Esophagus muscularis mucosa (tissue), 4 donors: ENCODE results near the gene BRD2. TPM values are rescaled to one million over a fixed set of nuclear protein-coding genes. Genes with fewer than 3 reads are reported as not detected.
A peak's percentile ranks its signal among the peaks of the same experiment; 100 is the strongest.

Experiments
- DNase-seq: peaks from one replicate; pipeline ENCODE4 v3.0.0-alpha.2; 2017; ENCODE audit errors: extremely low spot score
- H3K27ac ChIP-seq, 4 donors: fragments of 200-600 bp; sonication (generic); replicated peaks in 1 of 4; 1 replicate in 3 of 4; 2 replicates in 1 of 4; pipeline ENCODE4 v1.5.1; 2016 to 2019; ENCODE audit warnings: mild to moderate bottlenecking in 1 of 4
- H3K27me3 ChIP-seq, 4 donors: fragments of 200-600 bp; sonication (generic); one replicate each; pipeline versions ENCODE4 v1.5.1 to v1.6.0; 2016 to 2019
- H3K36me3 ChIP-seq, 4 donors: fragments of 200-600 bp; sonication (generic); one replicate each; pipeline ENCODE4 v1.5.1; 2016 to 2019
- H3K4me1 ChIP-seq, 4 donors: fragments of 200-600 bp; sonication (generic); one replicate each; pipeline ENCODE4 v1.5.1; 2016 to 2019
- H3K4me3 ChIP-seq, 4 donors: fragments of 200-600 bp; sonication (generic); 1 replicate in 2 of 4; 2 replicates in 2 of 4; pipeline ENCODE4 v1.5.1; 2016 to 2019; ENCODE audit warnings: mild to moderate bottlenecking in 4 of 4, moderate library complexity in 1 of 4
- H3K9me3 ChIP-seq, 4 donors: fragments of 200-600 bp; sonication (generic); 1 replicate in 3 of 4; 2 replicates in 1 of 4; pipeline ENCODE4 v1.5.1; 2016 to 2019
- EP300 ChIP-seq: sonication (generic); formaldehyde crosslinking; IDR thresholded peaks from one replicate; pipeline ENCODE4 v1.6.1; 2017; ENCODE audit warnings: antibody characterized with exemption
- POLR2A ChIP-seq: fragments of 450-650 bp; IDR thresholded peaks from one replicate; pipeline ENCODE4 v1.6.1; 2017; ENCODE audit warnings: antibody characterized with exemption, moderate library complexity, mild to moderate bottlenecking, low read depth
- POLR2AphosphoS5 ChIP-seq, 2 donors: sonication (generic); formaldehyde crosslinking; IDR thresholded peaks; one replicate each; pipeline ENCODE4 v1.6.1; 2017; ENCODE audit warnings: antibody characterized with exemption in 2 of 2
- WGBS: methylation state at CpG from one replicate; pipeline ENCODE4 v1.1.5; 2018; 5-methylcytosine and 5-hydroxymethylcytosine counted together
- intact Hi-C: fragments of 100-400 bp; cut with DNase I; formaldehyde crosslinking; loops from one replicate; pipeline ENCODE4 v1.15.1; 2023
- total RNA-seq, 4 donors: library from RNA; depleted of rRNA; stranded (reverse); fragments of >200 nt; gene quantifications; one replicate each; pipeline versions ENCODE4 v1.1.0 to v1.2.1, GENCODE V29; 2016
- TF ChIP-seq, protein P1 (sequence below), 3 experiments: fragments of 200-600 bp in 2 of 3; fragments of 450-650 bp in 1 of 3; sonication (generic) in 2 of 3; IDR thresholded peaks; one replicate each; pipeline ENCODE4 v1.5.1; 2017 to 2019; ENCODE audit warnings: antibody characterized with exemption in 3 of 3, mild to moderate bottlenecking in 2 of 3, moderate library complexity in 1 of 3

The BRD2 gene
- total RNA-seq, 4 donors from 2014 or later = 107 to 148 (median 118) TPM

DNA sequence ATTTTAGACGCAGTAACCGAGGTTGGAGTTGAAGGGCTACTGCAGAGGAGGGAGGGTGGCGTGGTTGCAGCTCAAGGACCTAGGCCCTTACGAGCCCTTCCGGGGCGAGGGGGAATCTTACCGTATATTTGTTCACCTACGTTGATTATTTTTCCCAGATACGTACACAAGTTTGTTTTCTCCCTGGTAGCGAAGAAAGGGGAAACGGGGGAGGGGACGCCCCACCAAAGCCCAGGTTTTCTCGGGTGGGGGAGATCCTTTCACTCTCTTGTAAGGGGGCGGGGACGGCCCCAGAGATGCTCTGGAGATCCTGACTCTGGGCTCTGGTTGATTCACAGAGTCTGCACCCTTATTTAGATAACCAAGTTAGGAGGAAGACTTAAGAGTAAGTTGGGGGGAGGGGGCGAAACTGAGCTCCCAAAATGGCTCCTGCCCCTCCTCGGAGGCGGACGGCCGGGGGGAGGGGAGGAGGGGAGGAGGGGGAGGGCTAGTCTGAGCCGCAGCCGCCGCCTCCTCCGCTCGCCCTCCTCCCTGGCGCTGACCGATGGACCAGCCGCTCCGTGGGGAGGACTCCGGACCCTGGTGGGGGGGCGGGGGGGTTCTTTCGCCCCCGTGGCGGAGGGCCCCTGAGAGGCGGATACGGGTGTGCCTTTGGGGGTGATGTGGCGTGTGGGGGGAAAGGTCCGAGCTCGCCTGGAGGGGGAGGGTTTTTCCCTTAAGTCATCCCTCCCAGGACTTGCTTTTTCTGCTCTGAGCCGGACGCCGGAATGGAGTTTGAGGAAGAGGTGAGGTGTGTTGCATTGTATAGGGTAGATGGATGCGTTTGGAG is 2.2 kb downstream of the BRD2 start:
- peak; percentile 97 for DNase-seq
- Histone ChIP-seq H3K27ac (peak overlapping the region; percentile 97 to 100 (median 99)), H3K36me3 (peaks cover 9 to 35% (median 25%) of the 10 kb centered on the region in 4 donors), H3K27me3 (no peaks in the 10 kb centered on the region), H3K4me1 (peaks cover 28 to 38% (median 37%) of the 10 kb centered on the region in 4 donors), H3K4me3 (peak overlapping the region; percentile 59 to 87 (median 76)), H3K9me3 (no peaks in the 10 kb centered on the region)
- WGBS = 0% methylated on average over 23 of the region's 43 CpGs
- intact Hi-C loops = no loop called here
- TF ChIP-seq POLR2AphosphoS5 (IDR thresholded peaks at IDR 0.05) = peak in 1 of 2 donors; percentile 52
- TF ChIP-seq EP300 = no peak
- TF ChIP-seq, protein P1, sequence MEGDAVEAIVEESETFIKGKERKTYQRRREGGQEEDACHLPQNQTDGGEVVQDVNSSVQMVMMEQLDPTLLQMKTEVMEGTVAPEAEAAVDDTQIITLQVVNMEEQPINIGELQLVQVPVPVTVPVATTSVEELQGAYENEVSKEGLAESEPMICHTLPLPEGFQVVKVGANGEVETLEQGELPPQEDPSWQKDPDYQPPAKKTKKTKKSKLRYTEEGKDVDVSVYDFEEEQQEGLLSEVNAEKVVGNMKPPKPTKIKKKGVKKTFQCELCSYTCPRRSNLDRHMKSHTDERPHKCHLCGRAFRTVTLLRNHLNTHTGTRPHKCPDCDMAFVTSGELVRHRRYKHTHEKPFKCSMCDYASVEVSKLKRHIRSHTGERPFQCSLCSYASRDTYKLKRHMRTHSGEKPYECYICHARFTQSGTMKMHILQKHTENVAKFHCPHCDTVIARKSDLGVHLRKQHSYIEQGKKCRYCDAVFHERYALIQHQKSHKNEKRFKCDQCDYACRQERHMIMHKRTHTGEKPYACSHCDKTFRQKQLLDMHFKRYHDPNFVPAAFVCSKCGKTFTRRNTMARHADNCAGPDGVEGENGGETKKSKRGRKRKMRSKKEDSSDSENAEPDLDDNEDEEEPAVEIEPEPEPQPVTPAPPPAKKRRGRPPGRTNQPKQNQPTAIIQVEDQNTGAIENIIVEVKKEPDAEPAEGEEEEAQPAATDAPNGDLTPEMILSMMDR (IDR thresholded peaks at IDR 0.05) = no peak

DNA sequence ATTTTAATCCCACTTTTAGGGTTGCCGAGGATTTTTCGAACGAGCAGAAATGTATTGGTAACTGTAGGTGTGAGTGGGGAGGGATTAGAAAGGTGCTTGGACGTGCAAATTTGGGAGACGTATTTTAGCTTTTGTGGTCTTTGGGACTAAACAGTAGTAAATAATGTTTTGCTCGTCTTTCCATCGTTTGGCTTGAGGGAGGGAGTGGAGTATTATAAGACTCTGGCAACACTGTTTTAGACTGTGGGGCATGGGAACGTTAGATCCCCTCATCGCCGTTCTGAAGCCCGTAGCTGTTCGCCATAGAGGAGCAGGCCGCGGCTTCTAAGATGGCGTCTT is 2.8 kb downstream of the BRD2 start:
- WGBS = 3% methylated on average over 13 of the region's 15 CpGs
- peak overlapping the region; percentile 59 to 87 (median 76) for H3K4me3 ChIP-seq
- H3K27me3 ChIP-seq = no peaks in the 10 kb centered on the region
- no peaks in the 10 kb centered on the region for H3K9me3 ChIP-seq
- TF ChIP-seq, protein P1 (IDR thresholded peaks at IDR 0.05) = no peak
- TF ChIP-seq POLR2A (no peak), POLR2AphosphoS5 (IDR thresholded peaks at IDR 0.05) (no peak), EP300 (no peak)
- peaks cover 15 to 41% (median 31%) of the 10 kb centered on the region in 4 donors for H3K36me3 ChIP-seq
- H3K27ac ChIP-seq = peak overlapping the region; percentile 97 to 100 (median 99)
- no peak for DNase-seq
- intact Hi-C loops = no loop called here
- H3K4me1 ChIP-seq = peaks cover 32 to 39% (median 37%) of the 10 kb centered on the region in 4 donors

DNA sequence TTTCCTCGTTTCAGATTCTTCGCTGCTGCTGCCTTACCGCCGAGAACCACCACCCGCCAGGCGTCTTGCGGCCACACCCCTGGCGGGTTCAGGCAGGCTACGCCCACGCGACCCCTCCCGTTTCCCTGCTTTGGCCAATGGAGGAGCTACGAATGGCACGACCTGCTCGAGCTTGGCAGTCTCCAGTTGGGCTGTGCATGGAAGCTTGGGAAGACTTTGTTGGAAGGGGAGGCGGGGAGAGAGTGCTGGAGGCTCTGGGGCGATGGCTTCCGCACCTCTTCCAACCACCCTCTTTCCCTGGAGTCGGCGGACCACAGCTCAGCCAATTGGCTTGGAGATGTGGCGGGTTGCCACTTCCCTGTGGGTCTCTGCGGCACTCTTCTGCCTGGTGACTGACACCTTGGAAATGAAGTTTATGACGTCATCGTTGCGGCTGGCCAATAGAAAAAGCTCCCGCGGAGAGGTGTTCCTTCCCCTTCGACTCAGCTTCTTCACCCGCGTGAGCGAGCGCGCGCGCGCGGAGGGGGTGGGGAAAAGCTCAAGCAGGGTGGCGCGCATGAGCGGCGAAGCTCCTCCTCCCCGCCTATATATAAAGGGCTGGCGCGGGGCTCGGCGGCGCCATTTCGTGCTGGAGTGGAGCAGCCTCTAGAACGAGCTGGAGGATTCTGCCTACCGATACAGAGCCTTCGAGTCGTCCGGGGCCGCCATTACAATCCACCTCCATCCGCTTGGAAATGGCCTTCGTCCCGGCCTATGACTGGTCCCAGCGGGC is 3.4 kb downstream of the BRD2 start:
- DNase-seq = peak; percentile 100
- peak overlapping the region; percentile 97 to 100 (median 99) for H3K27ac ChIP-seq
- no peaks in the 10 kb centered on the region for H3K9me3 ChIP-seq
- TF ChIP-seq EP300 (no peak), POLR2A (peak; percentile 99), POLR2AphosphoS5 (IDR thresholded peaks at IDR 0.05) (peak in 1 of 2 donors; percentile 93)
- TF ChIP-seq, protein P1 (IDR thresholded peaks at IDR 0.05) = peak in 1 of 3 experiments; percentile 8
- H3K4me3 ChIP-seq = peak overlapping the region; percentile 59 to 87 (median 76)
- intact Hi-C loops = no loop called here
- H3K4me1 ChIP-seq = peaks cover 32 to 39% (median 37%) of the 10 kb centered on the region in 4 donors
- 0% methylated on average over 6 of the region's 58 CpGs for WGBS
- H3K36me3 ChIP-seq = peaks cover 20 to 47% (median 36%) of the 10 kb centered on the region in 4 donors
- H3K27me3 ChIP-seq = no peaks in the 10 kb centered on the region

DNA sequence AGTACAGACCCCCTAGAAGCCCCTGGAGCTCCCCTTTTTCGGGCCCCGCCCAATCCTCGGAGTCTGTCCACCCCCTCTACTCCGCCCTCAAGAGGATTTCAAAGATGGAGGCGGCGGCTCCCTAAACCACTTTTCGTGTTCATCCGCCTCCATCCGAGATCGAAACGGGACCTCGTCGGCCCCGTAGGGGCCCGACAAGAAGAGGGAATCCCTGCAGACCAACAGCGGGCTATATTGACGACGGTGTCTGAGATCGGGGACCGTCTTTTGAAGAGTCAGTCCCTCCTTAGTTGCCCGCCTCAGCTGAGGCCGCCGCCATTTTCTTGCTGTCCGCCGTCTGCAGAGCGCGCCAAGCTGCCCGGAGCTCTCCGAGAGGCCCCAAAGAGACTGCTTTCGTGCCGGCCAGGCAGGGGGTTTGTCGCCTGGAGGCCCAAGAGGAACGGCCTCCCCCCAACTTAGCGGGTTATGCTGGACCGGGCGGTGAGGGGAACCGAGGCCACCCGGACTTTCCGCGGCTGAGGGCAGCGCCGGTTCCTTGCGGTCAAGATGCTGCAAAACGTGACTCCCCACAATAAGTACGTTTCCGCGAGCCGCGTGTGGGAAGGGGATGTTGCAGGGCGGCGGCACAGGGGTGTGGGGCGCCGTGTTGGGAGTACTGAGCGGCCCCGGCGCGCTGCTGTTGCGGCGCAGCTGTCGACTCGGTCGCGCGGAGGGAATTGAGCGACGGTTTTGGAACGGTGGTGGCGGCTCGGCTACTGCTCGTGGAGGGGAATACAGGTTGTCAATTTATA is 4.2 kb downstream of the BRD2 start:
- WGBS = 0% methylated on average over 16 of the region's 70 CpGs
- DNase-seq = no peak
- H3K36me3 ChIP-seq = peaks cover 28 to 55% (median 44%) of the 10 kb centered on the region in 4 donors

More for the DNA sequence above, 4.2 kb downstream of the BRD2 start:
- Histone ChIP-seq H3K27ac (peak overlapping the region; percentile 97 to 100 (median 99)), H3K27me3 (no peaks in the 10 kb centered on the region), H3K4me3 (peak overlapping the region; percentile 59 to 87 (median 76)), H3K9me3 (no peaks in the 10 kb centered on the region), H3K4me1 (peaks cover 33 to 39% (median 37%) of the 10 kb centered on the region in 4 donors)
- intact Hi-C loops = no loop called here
- TF ChIP-seq, protein P1 (IDR thresholded peaks at IDR 0.05) = no peak
- TF ChIP-seq EP300 = no peak
- TF ChIP-seq POLR2AphosphoS5 (IDR thresholded peaks at IDR 0.05) = no peak
- no peak for TF ChIP-seq POLR2A
